HG02623 (cell line): ENCODE results near the gene BRINP1.

ENCODE experiments used
- ATAC-seq: cut with Tn5 transposase; IDR thresholded peaks from one replicate; pipeline ENCODE4 v1.9.1; 2021; ENCODE audit warnings: moderate library complexity; ENCODE audit not compliant: unreplicated experiment

BRINP1 gene

GRCh38 chr9:119368681-119369581 is at the start of gene BRINP1:
TSS of gene BRINP1 (minus strand) at chr9:119369435. CDS start at chr9:119313355, 56,080 bp downstream.
- ATAC-seq = no peak

GRCh38 chr9:119418721-119419120 is 49.5 kb upstream of the BRINP1 start:
- no peak for ATAC-seq

GRCh38 chr9:119416793-119417192 is 47.6 kb upstream of the BRINP1 start:
- ATAC-seq = no peak

GRCh38 chr9:119412399-119412798 is 43.2 kb upstream of the BRINP1 start:
- ATAC-seq = no peak

- ATAC-seq = no peak
These were observed 40.3 kb upstream of the BRINP1 start for GRCh38 chr9:119409552-119409951.

- ATAC-seq = no peak
These were observed 31.4 kb upstream of the BRINP1 start for GRCh38 chr9:119400606-119401005.

- no peak for ATAC-seq
These were observed 29.1 kb upstream of the BRINP1 start for GRCh38 chr9:119398350-119398749.

GRCh38 chr9:119391878-119392277 is 22.6 kb upstream of the BRINP1 start:
- ATAC-seq = no peak

- no peak for ATAC-seq
These were observed 6.7 kb upstream of the BRINP1 start for GRCh38 chr9:119375892-119376291.

GRCh38 chr9:119372951-119373350 is 3.7 kb upstream of the BRINP1 start:
- ATAC-seq = no peak

GRCh38 chr9:119370816-119371215 is 1.6 kb upstream of the BRINP1 start:
- ATAC-seq = no peak

- no peak for ATAC-seq
These were observed 588 bp upstream of the BRINP1 start for GRCh38 chr9:119369680-119370366.

- ATAC-seq = no peak
These were observed 1.1 kb downstream of the BRINP1 start for GRCh38 chr9:119368179-119368578.

- ATAC-seq = no peak
These were observed 1.6 kb downstream of the BRINP1 start for GRCh38 chr9:119367683-119368075.

GRCh38 chr9:119366909-119367682 is 2.1 kb downstream of the BRINP1 start:
- no peak for ATAC-seq

GRCh38 chr9:119365291-119366027 is 3.8 kb downstream of the BRINP1 start:
- ATAC-seq = no peak

- ATAC-seq = no peak
These were observed 9.0 kb downstream of the BRINP1 start for GRCh38 chr9:119360237-119360636.

GRCh38 chr9:119357336-119358096 is 11.7 kb downstream of the BRINP1 start:
- ATAC-seq = no peak

GRCh38 chr9:119349351-119349825 is 19.8 kb downstream of the BRINP1 start:
- no peak for ATAC-seq
